Stimulated activated CD8-positive, alpha-beta memory T cell treated with anti-CD3 and anti-CD28 coated beads, Interleukin-12 subunit alpha, Interleukin-12 subunit beta, amount 100 ng/mL, for 24 hours (primary cell): ENCODE measurements around the gene ACTR6.
A peak's percentile ranks its signal among the peaks of the same experiment; 100 is the strongest.
"Not testable (repeated sequence)": the region's sequence is repeated elsewhere in the genome, so short reads cannot be mapped to it uniquely, and the experiment has no call there.

Experiments
- DNase-seq: peaks from one replicate; pipeline ENCODE4 v3.0.0-alpha.2; 2020; ENCODE audit errors: extremely low read depth

Gene ACTR6

GRCh38 chr12:100200463-100201181, at the start of gene ACTR6:
Gene ACTR6 (plus strand): TSS chr12:100200815. CDS start chr12:100200852, 37 bp downstream.
- DNase-seq, result peak; percentile 84

- DNase-seq, result no peak
Measured at GRCh38 chr12:100151769-100152168, 48.8 kb upstream of the ACTR6 start.

GRCh38 chr12:100153131-100153530, 47.5 kb upstream of the ACTR6 start:
- no peak for DNase-seq

GRCh38 chr12:100154474-100155247, 46.0 kb upstream of the ACTR6 start:
- peak; percentile 43 for DNase-seq

DNA sequence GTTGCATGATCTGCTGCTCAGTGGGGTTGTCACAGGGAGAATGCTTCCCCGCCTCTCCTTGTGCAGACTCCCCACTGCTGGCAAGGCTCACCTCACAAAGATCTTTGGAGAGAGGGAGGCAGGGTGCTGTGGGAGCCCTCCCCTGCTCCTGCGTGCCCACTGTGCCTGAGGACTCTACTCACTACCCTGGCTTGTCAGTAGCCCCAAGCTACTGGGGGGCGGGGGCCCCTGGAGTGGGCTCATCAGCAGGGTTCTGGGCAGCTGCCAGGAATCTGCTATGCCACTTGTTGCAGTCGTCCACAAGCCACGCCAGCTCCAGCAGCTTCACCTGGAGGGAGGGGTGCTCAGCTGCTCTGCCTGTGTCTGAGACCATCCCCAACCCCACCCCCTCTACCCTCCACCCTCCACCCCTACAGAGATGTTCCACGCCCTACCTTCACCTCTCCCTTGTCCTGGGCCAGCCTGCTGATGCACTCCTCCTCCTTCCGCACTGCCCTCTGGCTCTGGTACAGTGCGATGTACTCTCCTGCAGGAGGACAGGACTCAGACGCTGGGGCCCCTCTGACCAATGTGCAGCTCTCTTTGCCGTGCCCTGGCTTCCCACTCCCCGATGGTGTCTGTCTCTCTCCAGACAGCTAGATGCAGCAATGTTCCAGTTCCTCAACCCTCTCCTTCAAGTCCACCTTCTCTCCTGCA, 43.7 kb upstream of the ACTR6 start:
- no peak for DNase-seq

DNA sequence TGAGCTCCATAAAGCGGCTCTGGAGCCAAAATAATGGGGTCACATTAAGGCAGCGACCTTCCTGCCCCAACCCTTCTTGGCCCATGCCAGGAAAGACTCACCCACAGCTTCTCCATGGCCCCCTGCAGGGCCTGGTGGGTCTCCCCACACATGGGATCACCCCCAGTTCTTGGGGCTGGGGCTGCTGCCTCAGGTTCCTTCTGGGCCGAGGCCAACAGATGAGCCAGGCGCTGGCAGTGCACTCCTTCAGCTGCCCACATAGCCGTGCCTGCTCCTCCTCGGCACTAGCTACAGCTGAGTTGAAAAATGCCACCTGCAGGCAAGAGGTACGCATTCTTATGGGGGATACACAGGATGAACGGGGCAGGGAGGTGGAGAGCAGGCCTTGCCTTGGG, 43.2 kb upstream of the ACTR6 start:
- no peak for DNase-seq

- no peak for DNase-seq
Measured at GRCh38 chr12:100158535-100158934, 42.1 kb upstream of the ACTR6 start.

GRCh38 chr12:100159391-100160104, 41.1 kb upstream of the ACTR6 start:
- no peak for DNase-seq

- DNase-seq, result no peak
Measured at GRCh38 chr12:100163416-100164152, 37.0 kb upstream of the ACTR6 start.

GRCh38 chr12:100164153-100164704, 36.4 kb upstream of the ACTR6 start:
- no peak for DNase-seq

DNA sequence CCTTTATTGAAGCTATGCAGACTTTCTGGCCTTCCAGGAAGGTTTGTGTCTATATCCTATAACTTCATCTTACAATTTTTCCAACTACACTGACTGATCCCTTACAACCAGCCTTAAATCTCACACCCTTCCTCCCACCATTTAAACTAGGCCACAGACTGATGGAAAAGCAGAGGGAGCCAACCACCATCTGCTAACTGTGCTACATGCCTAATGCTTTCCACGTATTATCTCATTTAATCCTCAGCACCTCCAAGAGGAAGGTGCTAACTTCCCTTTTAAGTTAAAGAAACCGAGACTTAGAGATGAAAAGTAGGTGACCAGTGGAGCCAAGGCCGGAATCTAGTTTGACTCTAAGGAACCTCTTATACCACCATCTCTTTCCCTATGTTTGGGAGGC, 35.3 kb upstream of the ACTR6 start:
- no peak for DNase-seq

GRCh38 chr12:100166232-100166631, 34.4 kb upstream of the ACTR6 start:
- no peak for DNase-seq

- DNase-seq, result no peak
Measured at GRCh38 chr12:100168562-100168961, 32.1 kb upstream of the ACTR6 start.

- no peak for DNase-seq
Measured at GRCh38 chr12:100169345-100169744, 31.3 kb upstream of the ACTR6 start.

DNA sequence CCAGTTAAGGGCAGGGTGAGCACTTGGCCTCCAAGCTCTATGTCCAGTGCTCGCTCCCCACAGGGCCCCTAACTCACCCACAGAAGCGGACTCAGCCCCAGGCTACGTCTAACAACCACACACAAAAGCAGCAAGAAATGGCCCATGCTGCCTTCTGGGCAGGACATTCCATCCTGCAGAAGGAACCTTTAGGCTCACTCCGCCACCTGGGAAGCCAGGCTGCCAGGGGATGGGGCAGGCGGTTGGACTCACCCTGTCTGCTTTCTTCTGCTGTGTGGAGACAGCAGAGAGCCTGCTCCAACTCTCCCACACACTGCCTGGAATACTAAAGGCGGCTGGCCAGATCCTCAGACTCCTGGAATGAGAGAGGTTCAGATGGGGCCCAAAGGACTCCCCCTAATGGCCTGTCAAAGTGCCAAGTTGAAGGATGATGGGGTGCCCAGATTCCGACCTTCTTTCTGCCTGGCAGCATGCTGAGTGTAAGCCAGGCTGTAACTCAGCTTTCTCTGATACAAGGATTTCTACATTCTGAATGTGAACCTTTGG, 30.2 kb upstream of the ACTR6 start:
- no peak for DNase-seq

- DNase-seq, result no peak
Measured at GRCh38 chr12:100171248-100171647, 29.4 kb upstream of the ACTR6 start.

DNA sequence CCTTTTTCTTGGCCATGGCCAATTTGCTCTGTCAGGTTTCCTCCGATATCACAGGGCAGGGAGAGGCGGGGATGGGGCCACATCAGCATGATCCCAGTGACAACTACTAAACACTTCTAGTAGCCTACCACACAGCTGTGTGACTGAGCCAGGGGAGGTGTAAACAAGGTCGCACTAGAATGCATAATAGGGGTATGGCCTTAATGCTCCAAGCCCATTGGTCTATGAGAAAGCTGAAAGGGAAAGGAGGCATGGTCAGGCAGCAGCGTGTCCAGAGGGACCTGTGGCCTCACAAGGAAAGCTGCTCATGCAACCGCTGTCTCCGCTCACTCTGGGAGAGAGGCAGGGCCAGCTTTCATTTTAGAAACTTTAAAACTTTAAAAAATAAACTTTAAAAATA, 27.5 kb upstream of the ACTR6 start:
- no peak for DNase-seq

- no peak for DNase-seq
Measured at GRCh38 chr12:100174495-100174894, 26.1 kb upstream of the ACTR6 start.

DNA sequence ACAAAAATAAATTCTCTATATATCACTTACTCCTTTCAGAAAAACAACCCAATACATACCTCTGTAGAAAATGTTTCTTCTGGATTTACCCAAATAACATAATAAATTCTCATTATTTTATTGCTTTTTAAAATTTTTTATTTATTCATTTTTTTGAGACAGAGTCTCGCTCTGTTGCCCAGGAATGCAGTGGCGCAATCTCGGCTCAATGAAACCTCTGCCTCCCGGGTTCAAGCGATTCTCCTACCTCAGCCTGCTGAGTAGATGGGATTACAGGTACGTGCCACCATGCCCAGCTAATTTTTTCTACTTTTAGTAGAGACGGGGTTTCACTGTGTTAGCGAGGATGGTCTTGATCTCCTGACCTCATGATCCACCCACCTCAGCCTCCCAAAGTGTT, 24.1 kb upstream of the ACTR6 start:
- not testable (repeated sequence) for DNase-seq

DNA sequence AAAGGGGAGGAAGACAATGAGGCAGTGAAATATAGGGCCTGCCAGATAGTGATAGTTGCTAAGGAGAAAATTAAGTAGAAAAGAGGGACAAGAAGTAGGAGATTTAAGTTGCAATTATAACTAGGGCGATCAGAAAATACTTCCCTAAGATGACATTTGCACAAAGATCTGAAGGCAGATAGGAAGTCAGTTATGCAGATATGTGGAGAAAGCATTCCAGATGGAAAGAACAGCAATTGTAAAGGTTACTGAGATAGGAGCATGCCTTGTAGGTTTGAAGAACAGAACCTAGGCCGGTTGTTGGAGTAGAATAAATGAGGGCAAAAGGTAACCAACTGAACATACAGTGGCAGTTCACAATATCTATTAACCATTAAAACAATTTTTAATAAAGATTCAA, 21.4 kb upstream of the ACTR6 start:
- no peak for DNase-seq
